Measurements from ENCODE around the gene SNCAIP.
"Not testable (repeated sequence)": the region's sequence is repeated elsewhere in the genome, so short reads cannot be mapped to it uniquely, and the experiment has no call there.

The SNCAIP gene

GRCh38 chr5:122315521-122315920 lies 3.5 kb downstream of the SNCAIP start:
- no peak for DNase-seq

GRCh38 chr5:122316656-122317055 lies 4.6 kb downstream of the SNCAIP start:
- DNase-seq: no peak

- no peak for DNase-seq
Measured at GRCh38 chr5:122319897-122320296, 7.9 kb downstream of the SNCAIP start.

GRCh38 chr5:122321921-122322320 lies 9.9 kb downstream of the SNCAIP start:
- DNase-seq: no peak

- no peak for DNase-seq
Measured at GRCh38 chr5:122322801-122323548, 10.9 kb downstream of the SNCAIP start.

- no peak for DNase-seq
Measured at GRCh38 chr5:122323738-122324137, 11.7 kb downstream of the SNCAIP start.

- DNase-seq: no peak
Measured at GRCh38 chr5:122327110-122327509, 15.1 kb downstream of the SNCAIP start.

- no peak for DNase-seq
Measured at GRCh38 chr5:122330881-122331280, 18.8 kb downstream of the SNCAIP start.

GRCh38 chr5:122332599-122333555 lies 20.8 kb downstream of the SNCAIP start:
- no peak for DNase-seq

GRCh38 chr5:122333564-122333963 lies 21.5 kb downstream of the SNCAIP start:
- no peak for DNase-seq

- DNase-seq: no peak
Measured at GRCh38 chr5:122339591-122339990, 27.6 kb downstream of the SNCAIP start.

GRCh38 chr5:122341087-122341486 lies 29.1 kb downstream of the SNCAIP start:
- DNase-seq: no peak

- DNase-seq: no peak
Measured at GRCh38 chr5:122342256-122342655, 30.2 kb downstream of the SNCAIP start.

- no peak for DNase-seq
Measured at GRCh38 chr5:122346897-122347581, 35.0 kb downstream of the SNCAIP start.

- no peak for DNase-seq
Measured at GRCh38 chr5:122350496-122350895, 38.5 kb downstream of the SNCAIP start.

- no peak for DNase-seq
Measured at GRCh38 chr5:122351416-122352157, 39.5 kb downstream of the SNCAIP start.

GRCh38 chr5:122352331-122352730 lies 40.3 kb downstream of the SNCAIP start:
- DNase-seq: no peak

GRCh38 chr5:122353361-122353760 lies 41.3 kb downstream of the SNCAIP start:
- DNase-seq: not testable (repeated sequence)

- no peak for DNase-seq
Measured at GRCh38 chr5:122354293-122354692, 42.3 kb downstream of the SNCAIP start.

- no peak for DNase-seq
Measured at GRCh38 chr5:122355324-122355723, 43.3 kb downstream of the SNCAIP start.

- DNase-seq: no peak
Measured at GRCh38 chr5:122356855-122357254, 44.8 kb downstream of the SNCAIP start.

GRCh38 chr5:122358372-122358979 lies 46.4 kb downstream of the SNCAIP start:
- no peak for DNase-seq

Measured in bone marrow (tissue), 2 donors.